ENCODE data around the gene TMEM135.

GRCh38 chr11:87300640-87301380 is 263.1 kb downstream of the TMEM135 start:
- no peak for TF ChIP-seq TAF1 (IDR thresholded peaks at IDR 0.05; ENCODE audit: borderline replicate concordance, low read depth, low read length)
- TF ChIP-seq POLR2A (IDR thresholded peaks at IDR 0.05; ENCODE audit: low read depth, low read length) = no peak
